GM19328 (cell line): Measurements from ENCODE around the gene OR2G2.

Experiments used
- ATAC-seq: cut with Tn5 transposase; IDR thresholded peaks from one replicate; pipeline ENCODE4 v1.9.1; 2021; ENCODE audit warnings: mild to moderate bottlenecking, moderate library complexity; ENCODE audit not compliant: unreplicated experiment

Gene OR2G2

DNA sequence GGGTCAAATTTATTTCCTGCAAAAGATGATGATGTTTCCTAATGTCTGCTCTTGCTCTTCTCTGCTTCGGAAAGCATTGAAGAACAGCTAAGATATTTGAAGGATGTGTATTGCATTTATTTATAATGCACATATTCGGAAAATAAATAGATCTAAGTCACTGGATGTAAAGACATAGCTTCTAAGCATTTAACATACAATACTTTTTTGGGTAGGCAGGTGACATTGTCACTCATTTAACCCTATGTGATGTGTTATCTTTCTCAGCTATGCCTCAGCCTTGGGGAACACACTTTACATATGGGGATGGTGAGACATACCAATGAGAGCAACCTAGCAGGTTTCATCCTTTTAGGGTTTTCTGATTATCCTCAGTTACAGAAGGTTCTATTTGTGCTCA, at the start of gene OR2G2:
Gene OR2G2, plus strand, starts transcription at position 301 of the 400 bp plus-strand sequence. Its CDS starts 0 bp downstream, at position 301.
- no peak for ATAC-seq

DNA sequence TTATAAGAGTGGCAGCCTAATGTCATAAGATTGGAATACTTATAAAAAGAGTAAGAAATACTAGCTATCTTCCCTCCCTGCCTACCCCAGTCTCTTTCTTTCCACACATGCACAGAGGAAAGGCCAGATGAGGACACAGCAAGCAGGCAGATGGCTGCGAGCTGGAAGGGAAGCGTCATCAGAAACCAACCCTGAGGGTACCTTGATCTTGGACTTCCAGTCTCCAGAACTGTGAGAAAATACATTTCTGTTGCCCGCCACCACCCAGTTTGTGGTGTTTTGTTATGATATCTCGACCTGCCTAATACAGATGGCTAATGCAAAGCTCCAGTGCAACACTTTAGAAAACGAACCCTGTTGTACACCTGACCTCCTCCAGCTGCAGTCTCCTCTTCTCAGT, 49.6 kb upstream of the OR2G2 start:
- ATAC-seq = no peak

DNA sequence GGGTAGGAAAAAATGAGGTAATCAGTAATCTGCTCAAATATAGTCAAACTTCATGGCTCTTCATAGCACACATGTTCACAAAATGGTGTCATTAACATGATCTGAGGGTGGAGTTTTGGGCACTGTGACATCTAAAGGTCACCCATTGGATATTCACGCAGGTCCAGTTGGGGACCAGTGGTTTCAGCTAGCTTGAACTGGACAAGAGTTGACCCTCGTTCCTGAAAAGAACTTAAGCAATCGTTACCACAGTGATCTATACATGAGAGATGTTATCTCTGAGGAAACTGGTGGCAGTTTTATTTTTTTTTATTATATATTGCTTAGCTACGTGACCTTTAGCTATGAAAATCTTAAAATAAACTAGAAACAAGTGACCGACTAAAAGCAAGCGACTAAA, 48.9 kb upstream of the OR2G2 start:
- ATAC-seq = no peak

DNA sequence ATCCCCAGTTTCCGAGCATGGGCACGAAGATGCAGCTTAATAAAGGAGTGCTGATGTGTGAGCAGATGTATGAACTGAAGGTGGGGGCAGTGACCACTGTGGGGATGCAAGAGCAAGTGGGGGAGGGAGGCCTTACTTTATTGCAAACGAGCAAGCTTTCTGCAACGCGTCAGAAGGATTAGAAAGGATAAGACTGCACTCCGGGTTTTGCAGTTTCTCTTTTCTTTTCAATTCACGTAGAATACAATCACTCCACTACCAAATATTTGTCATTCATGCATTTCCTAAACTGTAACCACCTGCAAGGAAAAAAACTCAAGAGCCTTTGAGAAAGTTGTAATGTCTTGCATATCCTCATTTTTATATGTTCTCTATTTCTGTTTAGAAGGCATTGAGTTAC, 47.6 kb upstream of the OR2G2 start:
- no peak for ATAC-seq

DNA sequence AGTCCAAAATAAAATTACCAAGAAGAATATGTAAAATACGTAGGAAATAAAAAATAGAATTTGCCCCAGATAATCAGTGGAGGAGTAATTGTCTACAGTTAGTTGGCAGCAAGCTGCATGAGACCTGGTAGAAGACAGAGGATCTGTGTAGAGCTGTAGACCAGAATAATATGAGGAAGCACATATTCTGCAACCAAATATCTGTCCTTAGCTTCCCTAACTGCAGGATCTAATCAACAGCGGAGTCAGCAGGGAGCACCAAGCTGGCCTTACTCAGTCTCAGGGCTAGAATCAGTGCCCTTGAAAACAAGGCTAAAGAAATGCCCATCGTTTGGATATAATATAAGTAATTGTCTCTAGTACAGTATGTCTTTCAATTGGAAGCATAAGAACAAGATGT, 45.3 kb upstream of the OR2G2 start:
- no peak for ATAC-seq

- no peak for ATAC-seq
These were observed 40.1 kb upstream of the OR2G2 start for GRCh38 chr1:247548092-247548491.

GRCh38 chr1:247548769-247549182, 39.4 kb upstream of the OR2G2 start, which contains the start of gene GCSAML:
Gene GCSAML (plus strand): TSS chr1:247549134. CDS start chr1:247549192, 58 bp downstream.
- ATAC-seq = no peak

DNA sequence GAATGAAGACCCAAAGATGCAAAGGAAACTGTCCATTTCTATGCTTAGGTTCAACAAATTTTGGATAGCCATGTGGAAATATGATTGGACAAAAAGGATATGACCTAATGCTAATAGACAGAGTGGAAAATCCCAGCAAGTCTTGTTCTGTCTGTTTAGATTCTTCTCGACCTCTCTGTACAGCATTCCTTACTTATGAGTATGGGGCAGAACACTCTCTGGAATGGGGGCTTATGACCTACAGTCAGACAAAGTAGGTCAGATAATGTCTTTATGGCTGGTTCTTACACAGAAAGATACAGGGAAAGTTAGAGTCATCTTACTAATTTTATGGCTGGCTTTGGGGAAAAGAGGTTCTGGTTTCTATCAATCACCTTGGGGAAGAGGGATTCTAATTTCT, 36.4 kb upstream of the OR2G2 start:
- no peak for ATAC-seq

GRCh38 chr1:247552231-247552630, 35.9 kb upstream of the OR2G2 start:
- ATAC-seq = no peak

DNA sequence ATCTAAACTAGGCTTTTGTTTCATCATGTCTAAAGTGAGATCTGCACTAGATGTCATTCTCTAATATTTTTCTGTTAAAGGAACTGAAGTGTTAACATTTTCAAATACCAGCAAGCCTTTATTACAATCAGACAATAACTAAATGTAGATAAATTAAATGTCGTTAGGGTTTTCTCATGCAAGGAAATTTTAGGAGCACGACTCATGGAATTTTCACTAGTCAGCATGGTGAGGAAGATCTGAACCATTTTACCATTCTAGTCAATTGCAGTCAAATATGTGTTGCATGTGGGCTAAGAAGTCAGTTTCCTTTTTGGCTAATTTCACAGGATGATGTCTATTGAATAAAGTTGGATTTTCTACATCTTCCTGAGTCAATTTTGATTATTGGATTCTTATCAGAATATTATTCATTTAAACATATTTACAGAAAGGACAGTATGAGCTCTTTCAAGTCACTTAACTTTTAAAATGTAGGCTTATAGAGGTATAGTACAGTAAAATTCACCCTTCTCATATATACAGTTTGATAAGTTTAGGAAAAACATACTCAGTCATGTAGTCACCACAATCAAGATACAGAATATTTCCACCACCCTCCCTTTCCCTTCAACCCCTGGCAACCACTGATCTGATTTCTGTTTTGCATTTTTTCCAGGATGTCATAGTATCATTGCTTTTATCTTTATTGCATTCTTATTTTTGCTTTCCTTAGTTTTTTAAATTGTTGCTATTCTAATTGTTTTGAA, 30.1 kb upstream of the OR2G2 start:
- no peak for ATAC-seq

GRCh38 chr1:247561711-247562110, 26.4 kb upstream of the OR2G2 start:
- ATAC-seq = no peak

GRCh38 chr1:247562198-247562597, 26.0 kb upstream of the OR2G2 start:
- no peak for ATAC-seq

DNA sequence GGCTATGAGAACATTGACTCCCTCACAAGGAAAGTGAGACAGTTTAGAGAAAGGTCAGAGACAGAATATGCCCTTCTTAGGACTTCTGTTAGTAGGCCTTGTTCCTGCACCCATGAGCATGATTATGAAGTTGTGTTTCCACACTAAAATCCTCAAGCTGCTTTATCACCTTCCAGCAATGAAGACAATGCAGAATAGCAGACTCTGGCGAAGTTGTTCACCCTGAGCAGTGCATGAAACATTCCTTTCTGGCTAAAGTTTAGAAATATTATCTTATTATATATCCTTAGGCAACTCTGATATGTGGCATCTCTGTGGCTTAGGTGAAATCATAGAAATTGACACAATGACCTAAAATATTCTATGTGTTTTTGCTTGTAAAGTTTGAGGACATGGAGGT, 13.9 kb upstream of the OR2G2 start:
- no peak for ATAC-seq

DNA sequence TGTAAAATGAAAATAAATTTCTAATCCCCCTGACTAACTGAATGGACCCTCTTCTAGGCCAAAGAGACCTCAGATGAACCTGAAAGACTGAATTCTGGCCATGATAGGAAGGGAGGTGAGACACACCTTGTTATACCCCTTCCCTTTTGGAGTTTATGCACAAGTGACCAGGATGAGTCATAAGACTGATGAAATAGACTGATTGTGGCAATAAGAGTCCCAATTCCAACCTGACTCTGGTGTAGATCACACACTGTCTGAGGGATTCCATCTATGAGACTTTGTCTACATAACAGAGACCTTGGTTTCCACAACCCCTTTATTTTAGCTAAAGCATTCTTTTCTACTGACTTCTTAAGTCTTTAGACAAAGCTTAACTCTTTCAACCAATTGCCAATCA, 13.5 kb upstream of the OR2G2 start:
- ATAC-seq = no peak

GRCh38 chr1:247576514-247576913, 11.6 kb upstream of the OR2G2 start:
- ATAC-seq = no peak

DNA sequence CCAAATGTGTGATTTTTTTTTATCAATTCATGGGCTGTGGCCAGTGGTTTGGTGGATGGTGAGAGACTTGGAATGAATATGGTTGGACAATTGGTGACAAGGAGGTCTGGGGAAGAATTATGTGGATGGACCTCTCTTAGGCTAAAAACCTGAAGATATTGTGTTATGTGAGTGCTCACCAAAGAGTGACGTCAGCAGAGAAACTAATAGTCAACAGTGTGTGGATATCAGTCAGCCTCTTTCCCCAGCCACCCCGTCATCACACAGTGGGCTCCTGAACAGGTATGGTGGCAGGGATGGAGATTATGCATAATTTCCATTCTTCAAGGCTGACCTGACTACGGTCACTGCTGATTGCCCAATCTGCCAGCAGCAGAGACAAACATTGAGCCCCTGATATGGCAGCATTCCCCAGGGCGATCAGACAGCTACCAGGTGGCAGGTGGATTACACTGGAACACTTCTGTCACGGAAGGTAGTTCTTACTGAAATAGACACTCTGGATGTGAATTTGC, 9.2 kb upstream of the OR2G2 start:
- no peak for ATAC-seq

- no peak for ATAC-seq
These were observed 17.1 kb downstream of the OR2G2 start, which contains the start of gene OR2G3 for GRCh38 chr1:247605286-247605685. Gene OR2G3 (plus strand): TSS chr1:247605586. CDS start chr1:247605586, 0 bp downstream.

GRCh38 chr1:247613405-247613804, 25.2 kb downstream of the OR2G2 start:
- ATAC-seq = no peak

- ATAC-seq = no peak
These were observed 26.5 kb downstream of the OR2G2 start for GRCh38 chr1:247614625-247615024.

GRCh38 chr1:247627951-247628350, 39.8 kb downstream of the OR2G2 start:
- ATAC-seq = no peak

- ATAC-seq = no peak
These were observed 49.9 kb downstream of the OR2G2 start for GRCh38 chr1:247638011-247638410.

DNA sequence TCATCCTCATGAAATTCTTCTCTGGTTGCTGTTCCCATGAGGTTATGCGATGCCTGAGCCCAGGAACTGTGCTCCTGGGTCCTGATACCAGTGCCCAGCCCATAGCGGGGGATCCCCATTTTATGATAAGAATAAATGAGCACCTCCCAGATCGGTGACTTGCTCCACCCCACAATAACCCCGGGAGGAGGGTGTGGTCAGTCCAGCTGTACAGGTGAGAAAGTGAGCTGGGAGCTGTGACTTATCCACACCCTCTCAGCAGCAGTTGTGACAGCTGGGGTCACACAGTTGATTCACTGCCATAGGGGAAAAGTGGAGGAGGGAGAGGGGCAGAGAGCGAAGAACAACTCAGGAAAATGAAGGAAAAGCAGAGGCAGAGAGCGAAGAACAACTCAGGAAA, 50.6 kb downstream of the OR2G2 start:
- no peak for ATAC-seq
